ENCODE results near the gene ACSL5.
A peak's percentile ranks its signal among the peaks of the same experiment; 100 is the strongest.
"Not testable (repeated sequence)": the region's sequence is repeated elsewhere in the genome, so short reads cannot be mapped to it uniquely, and the experiment has no call there.

ACSL5 gene

DNA sequence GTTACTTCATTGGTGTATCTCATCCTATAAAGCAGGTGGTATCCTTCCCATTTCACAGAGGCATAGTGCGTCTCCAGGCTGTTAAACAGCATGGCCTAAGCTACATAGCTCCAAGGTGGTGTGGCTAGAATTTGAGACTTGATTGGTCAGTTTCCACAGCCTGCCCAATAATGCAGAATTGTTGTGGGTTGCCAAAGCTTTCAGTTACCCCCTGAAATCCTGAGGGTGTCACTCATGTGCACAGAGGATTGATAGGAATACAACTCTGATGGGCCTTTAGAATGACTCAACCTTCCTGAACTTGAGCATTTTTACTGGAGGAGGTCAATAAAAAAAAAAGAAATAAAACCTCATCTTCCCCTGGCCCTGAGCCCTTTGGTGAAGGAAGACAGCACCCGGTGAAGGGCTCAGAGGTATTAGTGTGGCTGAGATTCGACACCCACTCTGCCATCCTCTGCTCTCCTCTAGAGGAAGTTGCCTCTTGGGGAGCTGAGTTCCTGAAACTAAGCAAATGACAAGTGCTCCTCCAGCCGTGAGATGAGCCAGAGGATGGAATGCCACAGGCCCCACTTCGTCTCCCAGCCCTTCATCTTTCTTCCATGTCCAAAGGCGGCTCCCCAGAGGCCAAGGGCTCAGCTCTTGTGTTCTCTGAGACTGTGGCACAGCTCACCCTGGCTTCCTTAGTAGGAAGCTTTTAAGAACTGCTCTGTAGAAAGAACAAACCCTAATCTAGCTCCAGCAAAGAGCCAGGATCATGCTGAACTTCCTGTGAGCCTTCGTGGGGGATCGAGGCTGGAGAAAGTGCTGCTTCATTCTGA lies 1.0 kb downstream of the ACSL5 start:
- DNase-seq (ENCODE audit: low read depth in 2 of 2): no peak

DNA sequence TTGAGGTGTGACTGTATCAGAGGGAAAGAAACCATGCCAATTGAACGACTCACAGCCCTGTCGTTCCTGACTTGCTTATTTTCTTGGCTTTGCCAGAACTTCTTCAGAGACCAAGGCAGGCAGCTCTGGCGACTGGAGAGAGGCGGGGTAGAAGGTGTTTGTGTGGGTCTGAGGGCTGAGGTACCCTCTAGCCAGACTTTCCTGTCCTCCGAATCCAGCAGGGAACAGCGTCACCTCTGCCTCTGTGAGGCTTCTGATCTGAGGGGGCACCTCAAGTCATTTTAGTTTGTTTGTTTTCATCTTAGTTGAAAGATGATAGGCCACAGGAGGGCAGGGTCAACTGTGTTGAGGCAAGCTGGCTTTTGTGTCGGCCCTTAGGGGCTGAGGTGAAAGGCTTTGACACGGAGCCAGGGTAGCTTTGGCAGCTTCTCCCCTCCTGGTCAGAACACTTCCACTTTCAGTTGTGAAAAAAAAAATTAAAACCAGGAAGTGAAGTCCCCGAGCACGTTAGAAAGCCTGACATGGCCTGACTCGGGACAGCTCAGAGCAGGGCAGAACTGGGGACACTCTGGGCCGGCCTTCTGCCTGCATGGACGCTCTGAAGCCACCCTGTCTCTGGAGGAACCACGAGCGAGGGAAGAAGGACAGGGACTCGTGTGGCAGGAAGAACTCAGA lies 1.9 kb downstream of the ACSL5 start:
- peak; percentile 17 to 21 for DNase-seq (ENCODE audit: low read depth in 2 of 2)

DNA sequence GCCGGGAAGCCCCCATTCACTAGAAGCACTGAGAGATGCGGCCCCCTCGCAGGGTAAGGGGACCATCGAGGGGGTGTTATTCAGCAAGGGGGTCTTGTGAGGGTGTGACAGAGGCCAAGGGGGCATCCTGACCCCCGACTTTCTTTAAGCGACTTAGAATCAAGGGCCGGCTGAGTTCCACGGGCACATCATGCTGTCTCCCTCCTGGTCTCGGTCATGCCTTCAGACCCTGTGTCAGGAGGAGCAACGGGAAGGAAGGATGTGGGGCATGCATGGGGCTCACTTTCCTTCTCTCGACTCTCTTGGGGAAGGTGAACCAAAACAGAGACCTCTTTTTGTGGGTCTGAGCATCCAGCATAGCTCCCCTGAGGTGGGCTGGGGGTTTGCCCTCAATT lies 2.5 kb downstream of the ACSL5 start:
- DNase-seq (ENCODE audit: low read depth in 2 of 2): peak in 1 of 2 donors; percentile 18

- DNase-seq (ENCODE audit: low read depth in 2 of 2): not testable (repeated sequence)
Measured at GRCh38 chr10:112377116-112377515, 3.2 kb downstream of the ACSL5 start.

- no peak for DNase-seq (ENCODE audit: low read depth in 2 of 2)
Measured at GRCh38 chr10:112379635-112380296, 5.8 kb downstream of the ACSL5 start.

DNA sequence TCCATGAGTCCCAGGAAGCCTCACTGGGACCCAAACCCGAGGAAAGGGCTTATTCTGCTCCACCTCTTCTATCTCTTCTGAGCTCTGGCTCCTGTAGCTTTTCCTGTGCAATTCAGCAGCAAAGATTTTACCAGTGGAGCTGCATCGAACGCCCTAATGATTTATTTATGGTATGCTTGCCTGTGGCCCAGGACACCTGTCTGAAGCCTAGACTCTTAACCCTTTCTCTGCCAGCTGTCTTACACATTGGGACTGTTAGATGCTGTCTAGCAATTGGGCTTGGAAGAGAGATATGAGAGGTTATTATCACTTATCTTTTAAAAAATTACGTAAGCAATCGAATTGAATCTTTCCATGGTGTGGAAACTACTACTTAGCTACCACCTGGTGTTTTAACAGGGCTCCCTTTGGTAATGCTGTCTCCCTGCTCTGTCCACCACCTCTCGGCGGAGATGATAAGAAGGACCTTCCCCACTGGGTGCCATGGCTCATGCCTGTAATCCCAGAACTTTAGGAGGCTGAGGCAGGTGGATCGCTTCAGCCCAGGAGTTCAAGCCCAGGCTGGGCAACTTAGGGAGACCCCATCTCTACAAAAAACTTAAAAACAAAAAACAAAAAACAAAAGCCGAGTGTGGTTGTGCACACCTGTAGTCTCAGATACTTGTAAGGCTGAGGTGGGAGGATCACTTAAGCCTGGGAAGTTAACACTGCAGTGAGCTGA lies 8.8 kb downstream of the ACSL5 start:
- DNase-seq (ENCODE audit: low read depth in 2 of 2): no peak

- no peak for DNase-seq (ENCODE audit: low read depth in 2 of 2)
Measured at GRCh38 chr10:112383325-112383724, 9.4 kb downstream of the ACSL5 start.

GRCh38 chr10:112384141-112384540 lies 10.2 kb downstream of the ACSL5 start:
- no peak for DNase-seq (ENCODE audit: low read depth in 2 of 2)

DNA sequence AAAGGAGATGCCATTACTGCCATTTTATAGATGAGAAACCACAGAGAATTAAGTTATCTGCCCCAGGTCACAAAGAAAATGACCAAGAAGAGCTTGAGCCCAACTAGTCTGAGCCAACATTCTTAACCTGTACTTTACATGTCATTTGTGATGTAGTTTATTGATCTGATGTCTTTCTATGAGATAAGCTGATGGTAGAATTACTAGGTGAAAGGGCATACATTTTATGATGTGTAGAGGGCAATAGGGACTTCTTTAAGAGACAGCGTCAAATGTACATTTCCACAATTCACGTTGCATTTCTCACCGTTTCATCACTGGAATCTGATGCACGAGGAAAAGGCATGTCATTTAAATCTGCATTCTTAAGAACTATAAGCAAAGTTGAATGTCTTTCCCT lies 11.3 kb downstream of the ACSL5 start:
- no peak for DNase-seq (ENCODE audit: low read depth in 2 of 2)

GRCh38 chr10:112388056-112388455 lies 14.1 kb downstream of the ACSL5 start:
- DNase-seq (ENCODE audit: low read depth in 2 of 2): not testable (repeated sequence)

DNA sequence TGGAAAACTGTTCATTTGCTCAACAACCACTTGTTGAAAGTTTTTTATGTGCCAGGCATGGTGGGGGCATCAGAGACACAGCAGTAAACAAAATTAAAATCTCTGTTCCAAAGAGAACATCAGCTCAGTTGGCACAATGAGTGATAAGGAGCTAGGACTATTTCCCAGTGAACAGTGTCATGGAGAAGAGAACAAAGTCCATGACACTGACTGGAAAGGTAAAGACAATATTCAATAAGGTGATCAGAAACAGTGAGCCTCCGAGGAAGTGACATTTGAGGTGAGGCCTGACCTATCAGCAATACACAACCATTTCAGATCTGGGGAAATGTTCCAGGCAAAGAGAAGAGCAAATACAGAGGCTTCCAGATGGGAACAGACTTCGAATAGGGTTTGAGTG lies 14.6 kb downstream of the ACSL5 start:
- no peak for DNase-seq (ENCODE audit: low read depth in 2 of 2)

DNA sequence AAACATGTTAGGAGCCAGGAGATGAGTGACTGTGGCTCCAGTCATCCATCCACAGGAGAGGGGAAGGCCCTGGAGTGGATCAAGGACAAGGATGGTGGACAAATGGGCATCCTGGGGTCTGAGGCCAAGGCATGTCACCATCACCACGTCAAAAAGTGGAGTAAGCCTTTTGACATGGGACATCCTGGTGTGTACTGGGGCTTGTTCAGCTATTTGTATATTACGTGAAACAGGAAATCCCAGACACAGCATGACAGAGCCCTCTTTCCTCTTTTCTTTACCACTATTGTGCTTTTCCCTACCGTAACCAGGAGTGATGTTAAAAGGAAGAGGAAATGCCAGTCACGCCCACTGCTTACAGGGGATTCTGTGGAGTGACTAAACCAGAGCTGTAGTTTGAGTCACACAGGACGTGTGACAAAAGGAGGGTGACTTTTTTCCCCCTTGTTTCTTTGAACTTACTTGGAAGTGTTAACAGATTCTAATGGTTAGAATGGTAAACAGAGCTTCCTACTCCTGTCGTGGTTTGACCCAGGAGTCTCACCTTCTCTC lies 15.4 kb downstream of the ACSL5 start:
- no peak for DNase-seq (ENCODE audit: low read depth in 2 of 2)

GRCh38 chr10:112390125-112390703 lies 16.3 kb downstream of the ACSL5 start:
- no peak for DNase-seq (ENCODE audit: low read depth in 2 of 2)

GRCh38 chr10:112393341-112393740 lies 19.4 kb downstream of the ACSL5 start:
- DNase-seq (ENCODE audit: low read depth in 2 of 2): no peak

- no peak for DNase-seq (ENCODE audit: low read depth in 2 of 2)
Measured at GRCh38 chr10:112393827-112394226, 19.9 kb downstream of the ACSL5 start.

DNA sequence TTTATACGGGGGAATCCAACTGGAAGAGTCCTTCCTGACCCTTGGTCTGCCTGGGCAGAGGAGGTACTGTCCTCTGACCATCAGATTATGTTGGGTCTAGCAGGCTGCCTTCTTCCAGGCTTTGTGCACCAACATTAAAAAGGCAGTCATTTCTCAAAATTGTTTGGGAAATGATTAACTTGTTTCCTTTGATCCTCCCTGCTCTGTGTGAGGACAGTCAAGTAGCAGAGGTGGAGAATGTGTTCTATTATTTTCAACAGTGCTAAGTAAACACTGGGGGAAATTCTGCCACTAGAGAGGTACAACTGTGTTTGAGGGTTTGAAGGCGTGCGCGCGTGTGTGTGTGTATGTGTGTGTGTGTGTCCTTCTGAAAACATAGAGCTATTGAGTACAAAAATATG lies 20.6 kb downstream of the ACSL5 start:
- no peak for DNase-seq (ENCODE audit: low read depth in 2 of 2)

DNA sequence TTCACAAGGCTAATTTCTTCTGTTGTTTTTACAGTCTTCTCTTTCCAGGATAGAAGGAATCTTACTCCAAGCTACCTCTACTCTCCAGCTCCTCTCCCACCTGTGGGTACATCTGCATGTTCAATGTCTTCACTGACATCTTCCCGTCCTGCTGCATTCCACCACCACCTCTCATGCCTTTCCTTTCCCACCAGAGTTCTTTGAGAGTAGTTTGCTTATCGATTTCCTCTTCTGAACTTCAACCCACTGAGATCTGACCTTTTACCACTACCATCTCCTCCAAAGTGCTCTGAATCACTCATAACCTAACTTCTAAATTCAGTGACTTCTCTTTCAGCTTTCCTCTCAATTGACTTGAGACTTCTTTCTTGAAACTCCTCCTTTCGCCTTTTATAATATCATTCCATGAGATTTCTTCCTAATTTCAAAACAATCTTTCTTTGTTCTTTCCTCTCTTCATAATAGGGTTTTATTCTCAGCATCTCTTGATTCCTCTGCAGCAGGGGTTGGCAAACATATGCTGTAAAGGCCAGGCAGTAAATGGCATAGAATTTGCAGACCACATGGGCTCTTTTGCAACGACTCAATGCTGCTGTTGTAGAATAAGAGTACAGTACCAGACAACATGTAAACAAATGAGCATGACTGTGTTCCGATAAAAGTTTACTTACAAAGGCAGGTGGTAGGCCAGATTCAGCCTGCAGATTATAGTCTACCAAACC lies 22.1 kb downstream of the ACSL5 start:
- no peak for DNase-seq (ENCODE audit: low read depth in 2 of 2)

DNA sequence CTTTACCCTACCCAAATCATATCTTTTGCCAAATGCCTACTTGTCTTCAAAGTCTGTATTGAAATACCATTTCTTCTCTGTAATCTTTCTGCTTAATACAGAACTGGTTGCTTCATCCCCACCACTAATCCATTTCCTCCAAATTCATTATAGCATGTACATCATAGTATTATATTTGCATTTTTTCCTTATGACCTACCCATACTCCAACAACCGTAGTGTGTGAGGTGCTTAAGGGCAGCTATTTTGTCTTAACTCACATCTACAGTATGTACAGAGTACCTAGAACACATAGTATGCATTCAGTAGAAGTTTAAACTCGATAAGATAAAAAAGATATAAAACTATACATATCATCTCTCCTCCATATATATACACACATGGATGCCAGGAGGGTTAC lies 23.7 kb downstream of the ACSL5 start:
- no peak for DNase-seq (ENCODE audit: low read depth in 2 of 2)

- no peak for DNase-seq (ENCODE audit: low read depth in 2 of 2)
Measured at GRCh38 chr10:112402917-112403316, 29.0 kb downstream of the ACSL5 start.

GRCh38 chr10:112404617-112405016 lies 30.7 kb downstream of the ACSL5 start:
- DNase-seq (ENCODE audit: low read depth in 2 of 2): no peak

DNA sequence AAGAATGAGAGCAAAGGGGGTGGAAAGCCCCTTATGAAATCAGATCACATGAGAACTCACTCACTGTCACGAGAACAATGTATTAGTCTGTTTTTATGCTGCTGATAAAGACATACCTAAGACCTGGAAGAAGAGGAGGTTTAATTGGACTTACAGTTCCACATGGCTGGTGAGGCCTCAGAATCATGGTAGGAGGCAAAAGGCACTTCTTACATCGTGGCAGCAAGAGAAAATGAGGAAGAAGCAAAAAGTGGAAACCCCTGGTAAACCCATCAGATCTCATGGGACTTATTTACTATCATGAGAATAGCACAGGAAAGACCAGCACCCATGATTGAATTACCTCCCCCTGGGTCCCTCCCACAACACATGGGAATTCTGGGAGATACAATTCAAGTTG lies 32.9 kb downstream of the ACSL5 start:
- not testable (repeated sequence) for DNase-seq (ENCODE audit: low read depth in 2 of 2)
